ENCODE results near the gene DCP2. TPM values are rescaled to one million over a fixed set of nuclear protein-coding genes. Genes with fewer than 3 reads are reported as not detected.

The DCP2 gene
- total and polyA plus RNA-seq, 5 donors from 2014 or later = 60.7 to 149 (median 67.0) TPM

GRCh38 chr5:113000466-113000865, 23.9 kb downstream of the DCP2 start:
- peaks cover 25 to 42% (median 31%) of the 10 kb centered on the region in 4 donors for H3K4me1 Mint-ChIP-seq
- H3K36me3 Mint-ChIP-seq = peaks cover 30% of the 10 kb centered on the region
- H3K27me3 Mint-ChIP-seq = no peaks in the 10 kb centered on the region
- DNase-seq (no peak), ATAC-seq (ENCODE audit: low read depth in 2 of 2) (no peak)
- Histone ChIP-seq H3K4me1 (ENCODE audit: control insufficient read depth, insufficient read depth, low read length, poor library complexity, severe bottlenecking) (peaks cover 8% of the 10 kb centered on the region), H3K27ac (ENCODE audit: insufficient read depth, low read length, poor library complexity, severe bottlenecking) (no peak overlapping the region), H3K27me3 (ENCODE audit: control insufficient read depth, insufficient read depth, low read length) (no peaks in the 10 kb centered on the region), H3K36me3 (ENCODE audit: control insufficient read depth, insufficient read depth, low read length) (peaks cover 64% of the 10 kb centered on the region), H3K9me3 (ENCODE audit: control insufficient read depth in 2 of 2, low read length in 2 of 2) (no peaks in the 10 kb centered on the region), H3K4me3 (ENCODE audit: low read depth, low read length) (no peak overlapping the region)
- peak overlapping the region; percentile 29 to 47 (median 46) for H3K27ac Mint-ChIP-seq
- H3K4me3 Mint-ChIP-seq = no peak overlapping the region
- no peaks in the 10 kb centered on the region for H3K9me3 Mint-ChIP-seq

GRCh38 chr5:113002423-113002822, 25.8 kb downstream of the DCP2 start:
- H3K36me3 ChIP-seq (ENCODE audit: control insufficient read depth, insufficient read depth, low read length) = peaks cover 68% of the 10 kb centered on the region
- ATAC-seq (ENCODE audit: low read depth in 2 of 2) (no peak), DNase-seq (no peak)
- no peak overlapping the region for H3K27ac ChIP-seq (ENCODE audit: insufficient read depth, low read length, poor library complexity, severe bottlenecking)
- no peak overlapping the region for H3K4me3 ChIP-seq (ENCODE audit: low read depth, low read length)
- Mint-ChIP-seq H3K27ac (no peak overlapping the region), H3K36me3 (peaks cover 32% of the 10 kb centered on the region), H3K4me3 (no peak overlapping the region), H3K9me3 (no peaks in the 10 kb centered on the region), H3K27me3 (no peaks in the 10 kb centered on the region), H3K4me1 (peaks cover 17 to 36% (median 21%) of the 10 kb centered on the region in 4 donors)
- no peaks in the 10 kb centered on the region for H3K27me3 ChIP-seq (ENCODE audit: control insufficient read depth, insufficient read depth, low read length)
- no peaks in the 10 kb centered on the region for H3K4me1 ChIP-seq (ENCODE audit: control insufficient read depth, insufficient read depth, low read length, poor library complexity, severe bottlenecking)
- no peaks in the 10 kb centered on the region for H3K9me3 ChIP-seq (ENCODE audit: control insufficient read depth in 2 of 2, low read length in 2 of 2)

- Histone ChIP-seq H3K4me1 (ENCODE audit: control insufficient read depth, insufficient read depth, low read length, poor library complexity, severe bottlenecking) (no peaks in the 10 kb centered on the region), H3K27me3 (ENCODE audit: control insufficient read depth, insufficient read depth, low read length) (no peaks in the 10 kb centered on the region), H3K9me3 (ENCODE audit: control insufficient read depth in 2 of 2, low read length in 2 of 2) (no peaks in the 10 kb centered on the region), H3K4me3 (ENCODE audit: low read depth, low read length) (no peak overlapping the region), H3K27ac (ENCODE audit: insufficient read depth, low read length, poor library complexity, severe bottlenecking) (no peak overlapping the region), H3K36me3 (ENCODE audit: control insufficient read depth, insufficient read depth, low read length) (peaks cover 75% of the 10 kb centered on the region)
- Mint-ChIP-seq H3K27ac (no peak overlapping the region), H3K4me3 (no peak overlapping the region), H3K27me3 (no peaks in the 10 kb centered on the region), H3K9me3 (no peaks in the 10 kb centered on the region), H3K4me1 (peaks cover 16 to 36% (median 18%) of the 10 kb centered on the region in 4 donors), H3K36me3 (peaks cover 42% of the 10 kb centered on the region)
- DNase-seq = no peak
- no peak for ATAC-seq (ENCODE audit: low read depth in 2 of 2)
Observed at GRCh38 chr5:113003763-113004162, 27.2 kb downstream of the DCP2 start.

GRCh38 chr5:113005454-113005853, 28.9 kb downstream of the DCP2 start:
- Mint-ChIP-seq H3K36me3 (peaks cover 46% of the 10 kb centered on the region), H3K4me1 (peaks cover 9 to 32% (median 20%) of the 10 kb centered on the region in 4 donors), H3K27ac (no peak overlapping the region), H3K9me3 (no peaks in the 10 kb centered on the region), H3K27me3 (no peaks in the 10 kb centered on the region), H3K4me3 (no peak overlapping the region)
- no peaks in the 10 kb centered on the region for H3K27me3 ChIP-seq (ENCODE audit: control insufficient read depth, insufficient read depth, low read length)
- no peak overlapping the region for H3K27ac ChIP-seq (ENCODE audit: insufficient read depth, low read length, poor library complexity, severe bottlenecking)
- H3K4me3 ChIP-seq (ENCODE audit: low read depth, low read length) = no peak overlapping the region
- DNase-seq = no peak
- H3K36me3 ChIP-seq (ENCODE audit: control insufficient read depth, insufficient read depth, low read length) = peaks cover 77% of the 10 kb centered on the region
- H3K9me3 ChIP-seq (ENCODE audit: control insufficient read depth in 2 of 2, low read length in 2 of 2) = no peaks in the 10 kb centered on the region
- no peaks in the 10 kb centered on the region for H3K4me1 ChIP-seq (ENCODE audit: control insufficient read depth, insufficient read depth, low read length, poor library complexity, severe bottlenecking)
- ATAC-seq (ENCODE audit: low read depth in 2 of 2) = no peak

GRCh38 chr5:113017881-113018635, 41.5 kb downstream of the DCP2 start:
- Mint-ChIP-seq H3K9me3 (peaks cover 0 to 2% (median 0%) of the 10 kb centered on the region in 7 donors), H3K27me3 (peaks cover 5% of the 10 kb centered on the region), H3K36me3 (peaks cover 51% of the 10 kb centered on the region), H3K27ac (peak overlapping the region; percentile 76 to 81 (median 79)), H3K4me3 (peak overlapping the region; percentile 11 to 53 (median 26)), H3K4me1 (peaks cover 50 to 78% (median 65%) of the 10 kb centered on the region in 4 donors)
- H3K36me3 ChIP-seq (ENCODE audit: control insufficient read depth, insufficient read depth, low read length) = peaks cover 26% of the 10 kb centered on the region
- peak overlapping the region; percentile 11 for H3K4me3 ChIP-seq (ENCODE audit: low read depth, low read length)
- no peak for ATAC-seq (ENCODE audit: low read depth in 2 of 2)
- no peak for DNase-seq
- H3K9me3 ChIP-seq (ENCODE audit: control insufficient read depth in 2 of 2, low read length in 2 of 2) = no peaks in the 10 kb centered on the region
- H3K27me3 ChIP-seq (ENCODE audit: control insufficient read depth, insufficient read depth, low read length) = no peaks in the 10 kb centered on the region
- H3K27ac ChIP-seq (ENCODE audit: insufficient read depth, low read length, poor library complexity, severe bottlenecking) = peak overlapping the region; percentile 11
- H3K4me1 ChIP-seq (ENCODE audit: control insufficient read depth, insufficient read depth, low read length, poor library complexity, severe bottlenecking) = peaks cover 45% of the 10 kb centered on the region

- Mint-ChIP-seq H3K4me3 (peak overlapping the region; percentile 63 to 87 (median 72)), H3K36me3 (peaks cover 32% of the 10 kb centered on the region)
Observed at GRCh38 chr5:113020461-113021273, 44.1 kb downstream of the DCP2 start.

GRCh38 chr5:113022661-113023060, 46.1 kb downstream of the DCP2 start:
- Histone ChIP-seq H3K27ac (ENCODE audit: insufficient read depth, low read length, poor library complexity, severe bottlenecking) (peak overlapping the region; percentile 79), H3K4me3 (ENCODE audit: low read depth, low read length) (peak overlapping the region; percentile 70), H3K4me1 (ENCODE audit: control insufficient read depth, insufficient read depth, low read length, poor library complexity, severe bottlenecking) (peaks cover 58% of the 10 kb centered on the region), H3K27me3 (ENCODE audit: control insufficient read depth, insufficient read depth, low read length) (no peaks in the 10 kb centered on the region), H3K9me3 (ENCODE audit: control insufficient read depth in 2 of 2, low read length in 2 of 2) (no peaks in the 10 kb centered on the region), H3K36me3 (ENCODE audit: control insufficient read depth, insufficient read depth, low read length) (peaks cover 15% of the 10 kb centered on the region)
- Mint-ChIP-seq H3K4me1 (peaks cover 31 to 77% (median 63%) of the 10 kb centered on the region in 4 donors), H3K27me3 (peaks cover 5% of the 10 kb centered on the region), H3K36me3 (peaks cover 38% of the 10 kb centered on the region), H3K4me3 (peak overlapping the region; percentile 59 to 82 (median 64)), H3K9me3 (peaks cover 0 to 2% (median 0%) of the 10 kb centered on the region in 7 donors), H3K27ac (peak overlapping the region; percentile 90 to 96 (median 94))
- peak; percentile 92 to 93 for ATAC-seq (ENCODE audit: low read depth in 2 of 2)
- peak in 2 of 3 donors; percentile 83 to 91 for DNase-seq

More at GRCh38 chr5:113020461-113021273, 44.1 kb downstream of the DCP2 start:
- H3K27ac Mint-ChIP-seq = peak overlapping the region; percentile 95 to 97 (median 96)
- peaks cover 5% of the 10 kb centered on the region for H3K27me3 Mint-ChIP-seq
- H3K4me3 ChIP-seq (ENCODE audit: low read depth, low read length) = peak overlapping the region; percentile 58
- peaks cover 58% of the 10 kb centered on the region for H3K4me1 ChIP-seq (ENCODE audit: control insufficient read depth, insufficient read depth, low read length, poor library complexity, severe bottlenecking)
- peaks cover 42 to 84% (median 72%) of the 10 kb centered on the region in 4 donors for H3K4me1 Mint-ChIP-seq
- H3K27ac ChIP-seq (ENCODE audit: insufficient read depth, low read length, poor library complexity, severe bottlenecking) = peak overlapping the region; percentile 79
- peaks cover 5% of the 10 kb centered on the region for H3K36me3 ChIP-seq (ENCODE audit: control insufficient read depth, insufficient read depth, low read length)
- H3K27me3 ChIP-seq (ENCODE audit: control insufficient read depth, insufficient read depth, low read length) = no peaks in the 10 kb centered on the region
- peak; percentile 6 to 9 for ATAC-seq (ENCODE audit: low read depth in 2 of 2)
- H3K9me3 ChIP-seq (ENCODE audit: control insufficient read depth in 2 of 2, low read length in 2 of 2) = no peaks in the 10 kb centered on the region
- peaks cover 0 to 2% (median 0%) of the 10 kb centered on the region in 7 donors for H3K9me3 Mint-ChIP-seq
- DNase-seq = peak in 2 of 3 donors; percentile 54
